H1 (cell line): ENCODE measurements around the gene DBP. TPM values are rescaled to one million over a fixed set of nuclear protein-coding genes. Genes with fewer than 3 reads are reported as not detected.
A peak's percentile ranks its signal among the peaks of the same experiment; 100 is the strongest.

ENCODE experiments used
- ATF3 ChIP-seq: IDR thresholded peaks from 2 replicates; pipeline ENCODE4 v1.6.1; 2011; ENCODE audit warnings: low read depth, mild to moderate bottlenecking, low read length; ENCODE audit not compliant: insufficient read depth
- BRCA1 ChIP-seq: IDR thresholded peaks from 2 replicates; pipeline ENCODE4 v1.6.1; 2012; ENCODE audit warnings: low read depth, low read length, improper control_type of control experiment
- CBX5 ChIP-seq: fragments of 300-800, 300-1000 bp; sonication (generic); IDR thresholded peaks from 2 replicates; pipeline ENCODE4 v1.7.1; 2016; ENCODE audit warnings: antibody characterized with exemption, low read length, low read depth
- CHD2 ChIP-seq: IDR thresholded peaks from 2 replicates; pipeline ENCODE4 v1.6.1; 2012; ENCODE audit warnings: low read length, improper control_type of control experiment
- EGR1 ChIP-seq: IDR thresholded peaks from 2 replicates; pipeline ENCODE4 v1.6.1; 2011; ENCODE audit warnings: low read depth, low read length, borderline replicate concordance
- JUND ChIP-seq: IDR thresholded peaks from 2 replicates; pipeline ENCODE4 v1.6.1; 2011; ENCODE audit warnings: mild to moderate bottlenecking, improper control_type of control experiment, low read length
- KDM1A ChIP-seq: fragments of 200-600, 300-600 bp; sonication (generic); IDR thresholded peaks from 2 replicates; pipeline ENCODE4 v1.7.1; 2016; ENCODE audit warnings: mild to moderate bottlenecking, low read length, borderline replicate concordance
- KDM5A ChIP-seq: fragments of 200-600 bp; IDR thresholded peaks from 2 replicates; pipeline ENCODE4 v1.7.1; 2012; ENCODE audit warnings: mild to moderate bottlenecking, low read length, inconsistent platforms, mixed read lengths
- MAX ChIP-seq: IDR thresholded peaks from 2 replicates; pipeline ENCODE4 v1.6.1; 2012; ENCODE audit warnings: inconsistent platforms
- POLR2A ChIP-seq, 2 experiments: IDR thresholded peaks; 1 replicate in 1 of 2; 2 replicates in 1 of 2; pipeline ENCODE4 v1.6.1; 2011; ENCODE audit warnings: low read depth in 2 of 2, low read length in 2 of 2, mild to moderate bottlenecking in 2 of 2; ENCODE audit errors: control extremely low read depth in 1 of 2
- POU5F1 ChIP-seq: IDR thresholded peaks from 2 replicates; pipeline ENCODE4 v1.6.1; 2011; ENCODE audit warnings: low read depth, mild to moderate bottlenecking, low read length, moderate library complexity
- RXRA ChIP-seq: IDR thresholded peaks from 2 replicates; pipeline ENCODE4 v1.6.1; 2011; ENCODE audit warnings: low read depth, mild to moderate bottlenecking, low read length, moderate library complexity; ENCODE audit not compliant: insufficient read depth
- SAP30 ChIP-seq: fragments of 300-600 bp; sonication (generic); IDR thresholded peaks from 2 replicates; pipeline ENCODE4 v1.7.1; 2012; ENCODE audit warnings: low read length, moderate library complexity, mild to moderate bottlenecking, inconsistent platforms; ENCODE audit not compliant: insufficient read depth, insufficient replicate concordance
- SIN3A ChIP-seq, 2 experiments: IDR thresholded peaks in 1 of 2; conservative IDR thresholded peaks in 1 of 2; 2 replicates each; pipeline ENCODE4 v1.6.1; 2011 to 2012; ENCODE audit warnings: low read length in 2 of 2, improper control_type of control experiment in 1 of 2, low read depth in 1 of 2, mild to moderate bottlenecking in 1 of 2
- SIX5 ChIP-seq: IDR thresholded peaks from 2 replicates; pipeline ENCODE4 v1.6.1; 2011; ENCODE audit warnings: mild to moderate bottlenecking, low read depth, low read length
- SP1 ChIP-seq: IDR thresholded peaks from 2 replicates; pipeline ENCODE4 v1.6.1; 2011; ENCODE audit warnings: low read depth, low read length
- SP4 ChIP-seq: IDR thresholded peaks from 2 replicates; pipeline ENCODE4 v1.6.1; 2012; ENCODE audit warnings: low read length, inconsistent platforms
- TAF1 ChIP-seq: IDR thresholded peaks from 2 replicates; pipeline ENCODE4 v1.6.1; 2011; ENCODE audit warnings: mild to moderate bottlenecking, low read depth, low read length
- TAF7 ChIP-seq: optimal IDR thresholded peaks from 2 replicates; pipeline ENCODE3; 2011; ENCODE audit warnings: low read depth, mild to moderate bottlenecking, inconsistent platforms, low read length, moderate library complexity, borderline replicate concordance
- TBP ChIP-seq: IDR thresholded peaks from 2 replicates; pipeline ENCODE4 v1.6.1; 2011; ENCODE audit warnings: low read depth, low read length, improper control_type of control experiment
- TEAD4 ChIP-seq: IDR thresholded peaks from 2 replicates; pipeline ENCODE4 v1.6.1; 2012; ENCODE audit warnings: low read depth, low read length, inconsistent platforms, mixed read lengths
- USF2 ChIP-seq: IDR thresholded peaks from 2 replicates; pipeline ENCODE4 v1.6.1; 2011; ENCODE audit warnings: low read length, improper control_type of control experiment
- ZNF274 ChIP-seq: IDR thresholded peaks from 2 replicates; pipeline ENCODE4 v1.7.0; 2012; ENCODE audit warnings: low read length, borderline replicate concordance; ENCODE audit errors: extremely low read depth
- polyA plus RNA-seq, 7 experiments: library from polyadenylated mRNA; depleted of rRNA in 3 of 7; stranded (reverse) in 5 of 7; unstranded in 2 of 7; fragments of >200 nt in 5 of 7; fragments of 200-250 nt in 2 of 7; gene quantifications; 1 replicate in 5 of 7; 2 replicates in 1 of 7; 4 replicates in 1 of 7; pipeline versions ENCODE4 v1.2.1 to v1.2.3, GENCODE V29; 2011 to 2013; ENCODE audit warnings: missing spikeins in 2 of 7, mixed read lengths in 2 of 7
- total RNA-seq: library from RNA; stranded (reverse); fragmentation: NEBNext Ultra II Directional; extraction: Animal tissue kit (Norgen Biotek cat#: 25700); gene quantifications from 2 replicates; pipeline ENCODE4 v1.2.1, GENCODE V29; 2021

The DBP gene
- total and polyA plus RNA-seq, 2 of the 8 experiments (the other 6 are each of a cell fraction or from before 2014, with no cell fraction given): 7.5 to 8.3 TPM

- TF ChIP-seq TAF7 (peak; percentile 65), SIN3A (conservative IDR thresholded peaks at IDR 0.05 in 1 of 2, IDR thresholded peaks at IDR 0.05 in 1 of 2; ENCODE audit: low read depth in 1 of 2, low read length in 2 of 2) (peak in 1 of 2 experiments; percentile 16; a peak in 1 of 4 replicates), MAX (peak; percentile 51), POLR2A (IDR thresholded peaks at IDR 0.05; ENCODE audit: control extremely low read depth in 1 of 2, low read depth in 2 of 2, low read length in 2 of 2) (no peak; a peak in 1 of 3 replicates), RXRA (no peak), ZNF274 (no peak), USF2 (no peak), JUND (no peak), CHD2 (peak; percentile 74), ATF3 (no peak), SP1 (peak; percentile 40; the same call in 1 of the 2 replicates), SP4 (0 out of 2 replicates have a peak, but pooled peaks have one; percentile 76), KDM1A (no peak), SAP30 (no peak), CBX5 (no peak), BRCA1 (peak; percentile 44; the same call in 1 of the 2 replicates), TEAD4 (no peak), TAF1 (peak; percentile 2; the same call in 1 of the 2 replicates), TBP (no peak; the same call in 1 of the 2 replicates), SIX5 (peak; percentile 46), KDM5A (peak; percentile 37; the same call in 1 of the 2 replicates), POU5F1 (no peak), EGR1 (no peak)
These were observed 13.0 kb downstream of the DBP start (continued) for GRCh38 chr19:48624067-48624594.
